Omental fat pad (tissue), 4 donors: ENCODE data around the gene COQ8B. TPM values are rescaled to one million over a fixed set of nuclear protein-coding genes. Genes with fewer than 3 reads are reported as not detected.
A peak's percentile ranks its signal among the peaks of the same experiment; 100 is the strongest.

Experiments used
- ATAC-seq: fragments of 150-250 bp; one replicate; pipeline ENCODE4 v1.9.1; 2016; ENCODE audit warnings: mild to moderate bottlenecking, moderate library complexity; ENCODE audit not compliant: low FRiP score
- DNase-seq: peaks from one replicate; pipeline ENCODE4 v3.0.0-alpha.2; 2019; ENCODE audit warnings: low spot score
- total RNA-seq, 4 donors: library from RNA; depleted of rRNA; stranded (reverse); fragments of >200 nt; gene quantifications; one replicate each; pipeline ENCODE4 v1.1.0, GENCODE V29; 2016
- TF ChIP-seq, protein P1 (sequence below), 3 donors: fragments of 450-650 bp; IDR thresholded peaks; one replicate each; pipeline ENCODE4 v1.5.1; 2016 to 2017; ENCODE audit warnings: antibody characterized with exemption in 3 of 3, mild to moderate bottlenecking in 3 of 3, moderate library complexity in 2 of 3

COQ8B gene
- total RNA-seq, 4 donors from 2014 or later = 22.1 to 38.8 (median 28.1) TPM

DNA sequence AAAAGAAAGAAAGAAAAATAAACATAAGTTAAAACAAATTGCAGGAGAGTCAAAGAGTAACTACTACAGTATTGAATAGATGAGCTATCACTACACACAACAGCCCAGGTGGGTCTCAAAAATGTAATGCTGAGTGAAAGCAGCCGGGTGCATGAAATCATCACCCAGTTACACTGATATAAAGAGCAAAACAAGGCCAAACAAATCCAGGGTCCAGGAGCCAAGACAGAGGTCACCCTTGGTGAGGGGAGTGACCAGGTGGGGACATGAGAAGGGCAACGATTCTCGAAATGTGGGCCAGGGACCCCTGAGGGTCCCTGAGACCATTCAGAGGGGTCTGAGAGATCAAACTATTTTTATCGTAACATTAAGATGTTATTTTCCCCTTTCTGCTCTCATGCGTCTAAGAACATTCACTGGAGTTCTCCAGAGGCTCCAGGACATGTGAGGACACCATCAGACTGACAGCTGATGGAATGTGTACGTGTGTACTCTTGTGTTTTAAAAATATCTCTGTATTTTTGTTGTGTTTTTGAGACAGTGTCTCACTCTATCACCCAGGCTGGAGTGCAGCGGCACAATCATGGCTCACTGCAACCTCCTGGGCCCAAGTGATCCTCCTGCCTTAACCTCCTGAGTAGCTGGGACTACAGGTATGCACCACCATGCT, 10.6 kb downstream of the COQ8B start:
- no peak for DNase-seq
- ATAC-seq = no peak
- TF ChIP-seq, protein P1, sequence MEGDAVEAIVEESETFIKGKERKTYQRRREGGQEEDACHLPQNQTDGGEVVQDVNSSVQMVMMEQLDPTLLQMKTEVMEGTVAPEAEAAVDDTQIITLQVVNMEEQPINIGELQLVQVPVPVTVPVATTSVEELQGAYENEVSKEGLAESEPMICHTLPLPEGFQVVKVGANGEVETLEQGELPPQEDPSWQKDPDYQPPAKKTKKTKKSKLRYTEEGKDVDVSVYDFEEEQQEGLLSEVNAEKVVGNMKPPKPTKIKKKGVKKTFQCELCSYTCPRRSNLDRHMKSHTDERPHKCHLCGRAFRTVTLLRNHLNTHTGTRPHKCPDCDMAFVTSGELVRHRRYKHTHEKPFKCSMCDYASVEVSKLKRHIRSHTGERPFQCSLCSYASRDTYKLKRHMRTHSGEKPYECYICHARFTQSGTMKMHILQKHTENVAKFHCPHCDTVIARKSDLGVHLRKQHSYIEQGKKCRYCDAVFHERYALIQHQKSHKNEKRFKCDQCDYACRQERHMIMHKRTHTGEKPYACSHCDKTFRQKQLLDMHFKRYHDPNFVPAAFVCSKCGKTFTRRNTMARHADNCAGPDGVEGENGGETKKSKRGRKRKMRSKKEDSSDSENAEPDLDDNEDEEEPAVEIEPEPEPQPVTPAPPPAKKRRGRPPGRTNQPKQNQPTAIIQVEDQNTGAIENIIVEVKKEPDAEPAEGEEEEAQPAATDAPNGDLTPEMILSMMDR (IDR thresholded peaks at IDR 0.05) = no peak

GRCh38 chr19:40705362-40705651, 11.4 kb downstream of the COQ8B start:
- ATAC-seq (peak; percentile 13), DNase-seq (no peak)
- TF ChIP-seq, protein P1 (IDR thresholded peaks at IDR 0.05) = no peak

DNA sequence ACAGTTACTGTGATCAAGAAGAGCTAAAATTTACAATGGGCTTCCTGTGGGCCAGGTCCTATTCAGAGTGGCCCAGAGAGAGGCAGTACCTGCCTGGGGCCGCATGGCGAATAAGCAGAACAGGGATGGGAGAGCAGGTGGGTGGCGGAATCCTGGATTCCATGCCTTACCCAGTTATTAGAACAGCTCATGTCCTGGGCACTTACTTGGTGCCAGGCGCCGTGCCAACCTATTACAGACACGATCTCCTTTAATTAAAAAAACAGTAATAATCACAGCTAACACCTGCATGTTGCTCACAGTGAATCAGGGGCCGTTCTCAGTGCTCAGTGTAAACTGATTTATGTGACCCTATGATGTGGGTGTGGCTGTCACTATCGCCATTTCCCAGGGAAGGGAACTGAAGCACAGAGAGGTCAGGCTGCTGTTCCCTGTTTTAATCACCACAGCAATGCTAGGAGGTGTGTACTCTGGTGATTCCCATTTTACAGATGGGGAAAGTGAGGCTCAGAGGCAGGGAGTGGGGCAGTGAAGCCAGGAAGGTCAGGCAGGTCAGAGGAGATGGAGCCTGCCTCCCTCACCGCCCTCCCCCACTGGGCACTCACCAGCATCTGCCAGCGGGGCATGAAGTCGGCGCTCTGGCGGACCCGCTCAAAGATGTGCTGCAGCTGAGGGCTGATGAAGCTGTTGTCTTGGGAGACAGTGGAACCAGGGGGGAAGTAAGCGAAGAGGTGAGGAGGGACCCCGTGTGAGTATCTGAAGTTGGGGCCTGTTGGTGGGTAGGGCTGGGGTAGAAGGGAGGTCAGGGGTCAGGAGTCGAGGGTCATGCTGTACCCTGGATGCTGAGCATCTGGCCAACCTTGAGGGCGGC, 12.0 kb downstream of the COQ8B start:
- DNase-seq (no peak), ATAC-seq (no peak)
- TF ChIP-seq, protein P1 (IDR thresholded peaks at IDR 0.05) = no peak

- DNase-seq (no peak), ATAC-seq (no peak)
- TF ChIP-seq, protein P1 (IDR thresholded peaks at IDR 0.05) = no peak
Observed at GRCh38 chr19:40703029-40703755, 13.5 kb downstream of the COQ8B start.

GRCh38 chr19:40702337-40703012, 14.2 kb downstream of the COQ8B start:
- ATAC-seq (no peak), DNase-seq (no peak)
- TF ChIP-seq, protein P1 (IDR thresholded peaks at IDR 0.05) = no peak

DNA sequence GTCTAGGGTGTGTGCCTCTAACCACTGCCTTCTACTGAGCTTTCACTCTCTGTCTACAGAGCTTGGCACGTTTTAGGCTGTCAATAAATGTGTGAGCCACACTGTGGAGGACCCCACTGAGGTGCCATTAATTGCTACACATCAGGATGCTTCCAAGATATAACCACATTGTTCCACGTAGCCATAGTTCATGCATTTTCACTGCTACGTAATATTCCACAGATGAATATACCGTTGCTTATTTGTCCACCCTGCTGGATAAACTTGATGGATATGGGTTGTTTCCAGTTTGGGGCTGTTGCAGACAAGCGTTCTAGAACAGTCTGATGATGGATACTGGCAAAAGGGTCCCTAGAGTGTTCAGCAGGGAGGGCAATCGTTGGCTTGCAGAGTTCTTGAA, 14.9 kb downstream of the COQ8B start:
- TF ChIP-seq, protein P1 (IDR thresholded peaks at IDR 0.05) = no peak
- ATAC-seq = no peak
- no peak for DNase-seq
